Sciatic nerve (tissue), 2 donors: Measurements from ENCODE around the gene UPP2. TPM values are rescaled to one million over a fixed set of nuclear protein-coding genes. Genes with fewer than 3 reads are reported as not detected.

ENCODE experiments used
- ATAC-seq: fragments of 200-7000 bp; cut with Tn5 transposase; one replicate; pipeline ENCODE4 v1.9.1; 2020; ENCODE audit warnings: mild to moderate bottlenecking, moderate library complexity
- DNase-seq: peaks from one replicate; pipeline ENCODE4 v3.0.0-alpha.2; 2020; ENCODE audit warnings: low spot score
- intact Hi-C: fragments of 100-400 bp; cut with DNase I; formaldehyde crosslinking; loops from one replicate; pipeline ENCODE4 v1.14.2; 2022
- total RNA-seq: library from RNA; stranded (reverse); fragmentation: NEBNext Ultra II Directional; extraction: Animal tissue kit (Norgen Biotek cat#: 25700); gene quantifications from one replicate; pipeline ENCODE4 v1.2.1, GENCODE V29; 2021
- donor health status: DM: no; HTN: no; CAD: no.
- donor health status: DM: no; HTN: no; CAD: no.

UPP2 gene
- total RNA-seq, result not detected

GRCh38 chr2:158101384-158101926, at the start of gene UPP2:
TSS of gene UPP2 (plus strand) at chr2:158101876. CDS start at chr2:158102064, 188 bp downstream.
- no peak for DNase-seq
- intact Hi-C loops, result no loop called here
- ATAC-seq, result no peak

- ATAC-seq (no peak), DNase-seq (no peak)
- intact Hi-C loops, result no loop called here
Observed at GRCh38 chr2:158052761-158053160, 48.9 kb upstream of the UPP2 start.

- ATAC-seq (no peak), DNase-seq (no peak)
- intact Hi-C loops, result no loop called here
Observed at GRCh38 chr2:158056875-158057274, 44.8 kb upstream of the UPP2 start.

GRCh38 chr2:158060160-158060834, 41.4 kb upstream of the UPP2 start:
- intact Hi-C loops, result no loop called here

GRCh38 chr2:158060835-158061435, 40.7 kb upstream of the UPP2 start:
- intact Hi-C loops, result no loop called here
- DNase-seq, result no peak
- ATAC-seq, result no peak

More at GRCh38 chr2:158060160-158060834, 41.4 kb upstream of the UPP2 start:
- no peak for DNase-seq
- no peak for ATAC-seq

GRCh38 chr2:158061763-158062162, 39.9 kb upstream of the UPP2 start:
- intact Hi-C loops, result no loop called here
- ATAC-seq, result no peak
- DNase-seq, result no peak

- no peak for DNase-seq
- intact Hi-C loops, result no loop called here
- ATAC-seq, result no peak
Observed at GRCh38 chr2:158066046-158066713, 35.5 kb upstream of the UPP2 start.

- DNase-seq, result no peak
- intact Hi-C loops, result no loop called here
Observed at GRCh38 chr2:158071018-158071417, 30.7 kb upstream of the UPP2 start.

GRCh38 chr2:158072361-158072760, 29.3 kb upstream of the UPP2 start:
- intact Hi-C loops, result no loop called here
- no peak for DNase-seq
- no peak for ATAC-seq

More at GRCh38 chr2:158071018-158071417, 30.7 kb upstream of the UPP2 start:
- no peak for ATAC-seq

- ATAC-seq (no peak), DNase-seq (no peak)
Observed at GRCh38 chr2:158079672-158080071, 22.0 kb upstream of the UPP2 start.

GRCh38 chr2:158088093-158088492, 13.6 kb upstream of the UPP2 start:
- DNase-seq (no peak), ATAC-seq (no peak)
- intact Hi-C loops, result no loop called here

More at GRCh38 chr2:158079672-158080071, 22.0 kb upstream of the UPP2 start:
- intact Hi-C loops, result no loop called here

- DNase-seq (no peak), ATAC-seq (no peak)
- intact Hi-C loops, result no loop called here
Observed at GRCh38 chr2:158089322-158089721, 12.4 kb upstream of the UPP2 start.

GRCh38 chr2:158091647-158092046, 10.0 kb upstream of the UPP2 start:
- ATAC-seq, result no peak
- intact Hi-C loops, result no loop called here
- DNase-seq, result no peak

- no peak for DNase-seq
- intact Hi-C loops, result no loop called here
- no peak for ATAC-seq
Observed at GRCh38 chr2:158094487-158095092, 7.1 kb upstream of the UPP2 start.

GRCh38 chr2:158095269-158095668, 6.4 kb upstream of the UPP2 start:
- intact Hi-C loops, result no loop called here
- ATAC-seq, result no peak
- DNase-seq, result no peak

GRCh38 chr2:158095912-158096311, 5.8 kb upstream of the UPP2 start:
- intact Hi-C loops, result no loop called here
- ATAC-seq, result no peak
- DNase-seq, result no peak

- DNase-seq, result no peak
- ATAC-seq, result no peak
- intact Hi-C loops, result no loop called here
Observed at GRCh38 chr2:158097481-158097880, 4.2 kb upstream of the UPP2 start.

- intact Hi-C loops, result no loop called here
- DNase-seq (no peak), ATAC-seq (no peak)
Observed at GRCh38 chr2:158098178-158098577, 3.5 kb upstream of the UPP2 start.

- ATAC-seq (no peak), DNase-seq (no peak)
- intact Hi-C loops, result no loop called here
Observed at GRCh38 chr2:158099716-158100115, 2.0 kb upstream of the UPP2 start.

- ATAC-seq (no peak), DNase-seq (no peak)
- intact Hi-C loops, result no loop called here
Observed at GRCh38 chr2:158100411-158100810, 1.3 kb upstream of the UPP2 start.
